ENCODE measurements around the gene TAX1BP3.

Gene TAX1BP3

DNA sequence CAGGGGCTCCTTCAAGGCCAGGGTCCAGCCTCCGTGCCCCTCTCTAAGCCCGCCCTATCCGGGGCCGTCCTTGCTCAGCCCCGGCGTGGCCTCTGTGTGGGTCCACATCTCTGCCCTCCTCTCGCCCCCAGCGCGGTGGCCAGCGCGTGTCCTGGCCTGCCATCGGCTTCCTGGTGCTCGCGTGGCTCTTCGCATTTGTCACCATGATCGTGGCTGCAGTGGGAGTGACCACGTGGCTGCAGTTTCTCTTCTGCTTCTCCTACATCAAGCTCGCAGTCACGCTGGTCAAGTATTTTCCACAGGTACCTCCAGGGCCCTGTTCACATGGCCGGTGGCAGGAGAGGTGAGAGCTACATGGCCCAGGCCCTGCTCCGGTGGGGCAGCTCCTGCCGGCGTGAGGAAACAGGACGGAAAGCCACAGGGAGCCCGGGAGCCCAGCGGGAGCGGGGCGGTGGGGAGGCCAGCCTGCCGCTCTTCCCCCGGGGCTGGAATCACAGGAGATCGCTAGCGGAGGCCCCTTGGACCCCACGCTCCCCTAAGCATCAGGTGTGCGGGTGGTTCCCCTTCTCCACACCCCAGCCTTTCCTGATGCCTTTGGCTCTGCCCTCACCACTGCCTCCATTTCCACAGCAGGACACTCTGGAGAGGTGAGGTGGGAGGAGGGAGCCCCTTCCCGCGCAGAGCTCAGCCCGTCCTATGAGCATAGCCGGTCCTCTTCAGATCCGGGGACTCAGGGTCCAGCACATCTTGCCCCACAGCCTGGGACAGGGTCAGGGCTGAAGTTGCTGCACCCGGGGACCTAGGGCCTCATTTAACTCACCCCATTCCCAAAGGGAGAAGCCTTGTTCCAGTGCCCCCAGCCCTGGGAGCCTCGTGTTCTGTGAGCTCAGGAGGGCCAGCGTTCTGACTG, 10.2 kb downstream of the TAX1BP3 start:
- no peaks in the 10 kb centered on the region for H3K27me3 ChIP-seq (ENCODE audit: control insufficient read depth in 1 of 2, insufficient read depth in 2 of 2, low read length in 2 of 2)
- peaks cover 14% of the 10 kb centered on the region for H3K4me1 ChIP-seq (ENCODE audit: control insufficient read depth, insufficient read depth, low read length)
- H3K9me3 ChIP-seq (ENCODE audit: control insufficient read depth in 2 of 2, low read length in 2 of 2): no peaks in the 10 kb centered on the region
- no peak overlapping the region for H3K27ac ChIP-seq (ENCODE audit: low read length)
- no peak overlapping the region for H3K9ac ChIP-seq (ENCODE audit: low read length in 2 of 2)
- H3K36me3 ChIP-seq (ENCODE audit: control insufficient read depth in 2 of 2, insufficient read depth in 2 of 2, low read length in 2 of 2): peaks cover 0 to 4% of the 10 kb centered on the region in 2 donors
- no peak overlapping the region for H3K4me3 ChIP-seq (ENCODE audit: low read length in 2 of 2)

DNA sequence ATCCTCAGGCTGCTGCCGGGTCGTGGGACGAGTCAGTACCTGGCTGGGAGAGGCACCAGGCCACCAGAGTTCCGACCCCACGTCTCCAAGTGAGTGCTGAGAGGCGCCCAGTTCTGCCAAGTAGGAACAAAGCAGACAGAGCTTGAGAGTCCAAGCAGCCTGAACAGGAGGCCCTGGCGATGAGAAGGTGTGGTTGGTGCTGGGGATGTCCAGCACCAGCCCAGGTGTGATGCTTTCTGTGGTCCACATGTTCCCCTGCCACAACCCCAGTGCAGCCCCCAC, 10.8 kb downstream of the TAX1BP3 start:
- Histone ChIP-seq H3K4me1 (ENCODE audit: control insufficient read depth, insufficient read depth, low read length) (peaks cover 14% of the 10 kb centered on the region), H3K9me3 (ENCODE audit: control insufficient read depth in 2 of 2, low read length in 2 of 2) (no peaks in the 10 kb centered on the region), H3K27ac (ENCODE audit: low read length) (no peak overlapping the region), H3K9ac (ENCODE audit: low read length in 2 of 2) (no peak overlapping the region), H3K27me3 (ENCODE audit: control insufficient read depth in 1 of 2, insufficient read depth in 2 of 2, low read length in 2 of 2) (no peaks in the 10 kb centered on the region), H3K4me3 (ENCODE audit: low read length in 2 of 2) (no peak overlapping the region), H3K36me3 (ENCODE audit: control insufficient read depth in 2 of 2, insufficient read depth in 2 of 2, low read length in 2 of 2) (peaks cover 0 to 4% of the 10 kb centered on the region in 2 donors)

- Histone ChIP-seq H3K36me3 (ENCODE audit: control insufficient read depth in 2 of 2, insufficient read depth in 2 of 2, low read length in 2 of 2) (peaks cover 0 to 4% of the 10 kb centered on the region in 2 donors), H3K27ac (ENCODE audit: low read length) (no peak overlapping the region), H3K27me3 (ENCODE audit: control insufficient read depth in 1 of 2, insufficient read depth in 2 of 2, low read length in 2 of 2) (no peaks in the 10 kb centered on the region), H3K4me3 (ENCODE audit: low read length in 2 of 2) (no peak overlapping the region), H3K9ac (ENCODE audit: low read length in 2 of 2) (no peak overlapping the region), H3K9me3 (ENCODE audit: control insufficient read depth in 2 of 2, low read length in 2 of 2) (no peaks in the 10 kb centered on the region), H3K4me1 (ENCODE audit: control insufficient read depth, insufficient read depth, low read length) (peaks cover 14% of the 10 kb centered on the region)
These were observed 11.4 kb downstream of the TAX1BP3 start for GRCh38 chr17:3656755-3657587.

- Histone ChIP-seq H3K9ac (ENCODE audit: low read length in 2 of 2) (no peak overlapping the region), H3K27me3 (ENCODE audit: control insufficient read depth in 1 of 2, insufficient read depth in 2 of 2, low read length in 2 of 2) (no peaks in the 10 kb centered on the region), H3K9me3 (ENCODE audit: control insufficient read depth in 2 of 2, low read length in 2 of 2) (no peaks in the 10 kb centered on the region), H3K36me3 (ENCODE audit: control insufficient read depth in 2 of 2, insufficient read depth in 2 of 2, low read length in 2 of 2) (peaks cover 0 to 2% of the 10 kb centered on the region in 2 donors), H3K4me3 (ENCODE audit: low read length in 2 of 2) (no peak overlapping the region), H3K4me1 (ENCODE audit: control insufficient read depth, insufficient read depth, low read length) (peaks cover 14% of the 10 kb centered on the region), H3K27ac (ENCODE audit: low read length) (no peak overlapping the region)
These were observed 12.0 kb downstream of the TAX1BP3 start for GRCh38 chr17:3656353-3656752.

DNA sequence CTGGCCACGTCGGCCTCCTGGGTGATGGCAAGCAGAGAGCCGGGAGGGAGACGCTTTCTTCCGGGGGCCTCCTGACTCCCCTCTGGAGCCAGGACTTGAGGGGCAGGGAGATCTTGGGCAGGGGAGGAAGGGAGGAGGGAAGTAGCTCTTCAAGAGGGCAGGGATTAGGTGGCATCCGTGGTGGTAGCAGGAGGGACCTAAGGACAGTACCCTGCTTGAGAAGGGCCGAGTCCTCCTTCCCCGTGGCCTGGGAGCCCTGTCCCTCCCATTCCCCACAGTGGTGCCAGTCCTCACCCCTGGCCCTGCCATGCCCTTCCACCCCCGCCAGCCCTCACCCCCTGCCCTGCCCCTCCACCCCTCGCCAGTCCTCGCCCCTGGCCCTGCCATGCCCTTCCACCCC, 12.6 kb downstream of the TAX1BP3 start:
- Histone ChIP-seq H3K4me1 (ENCODE audit: control insufficient read depth, insufficient read depth, low read length) (peaks cover 14% of the 10 kb centered on the region), H3K27ac (ENCODE audit: low read length) (no peak overlapping the region), H3K27me3 (ENCODE audit: control insufficient read depth in 1 of 2, insufficient read depth in 2 of 2, low read length in 2 of 2) (no peaks in the 10 kb centered on the region), H3K36me3 (ENCODE audit: control insufficient read depth in 2 of 2, insufficient read depth in 2 of 2, low read length in 2 of 2) (peaks cover 0 to 2% of the 10 kb centered on the region in 2 donors), H3K9ac (ENCODE audit: low read length in 2 of 2) (no peak overlapping the region), H3K9me3 (ENCODE audit: control insufficient read depth in 2 of 2, low read length in 2 of 2) (no peaks in the 10 kb centered on the region), H3K4me3 (ENCODE audit: low read length in 2 of 2) (no peak overlapping the region)

DNA sequence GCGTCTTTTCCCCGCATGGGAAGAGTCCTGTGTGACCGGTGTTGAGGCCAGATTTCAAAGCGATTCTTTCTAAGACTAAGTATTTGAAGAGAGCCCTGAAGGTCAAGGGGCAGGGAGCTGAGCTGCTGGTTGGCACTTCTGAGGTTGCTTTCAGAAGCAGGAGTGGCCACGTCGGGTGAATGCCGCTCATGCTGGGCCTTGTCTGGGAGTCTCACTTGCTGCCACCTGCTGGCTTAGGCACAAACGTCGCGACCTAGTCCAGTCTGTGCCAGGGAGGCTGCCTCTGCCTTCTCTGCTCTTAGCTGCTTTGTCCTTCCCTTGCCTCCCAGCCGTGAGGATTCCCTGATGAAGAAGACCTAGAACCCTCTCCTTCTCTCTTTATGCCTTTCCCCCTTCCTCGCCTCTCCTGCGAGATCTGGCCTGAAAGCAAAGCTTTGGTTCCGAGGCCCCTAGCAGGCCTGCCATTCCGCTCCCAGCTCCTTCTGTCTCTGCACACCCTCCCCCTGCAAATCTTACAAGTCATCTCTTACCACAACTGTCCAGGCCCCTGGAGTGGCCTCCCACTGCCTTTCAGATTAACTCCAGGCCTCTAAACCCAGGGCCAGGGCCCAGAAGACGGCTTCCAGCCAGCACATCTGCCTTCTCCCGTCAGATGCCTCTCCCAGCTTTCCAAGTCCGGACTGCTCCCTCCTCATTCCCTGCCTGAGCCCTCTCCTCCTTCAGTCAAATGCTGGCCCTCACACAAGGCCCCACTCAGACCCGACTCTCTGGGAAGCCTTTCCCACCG, 20.4 kb downstream of the TAX1BP3 start:
- Histone ChIP-seq H3K9me3 (ENCODE audit: control insufficient read depth in 2 of 2, low read length in 2 of 2) (no peaks in the 10 kb centered on the region), H3K4me3 (ENCODE audit: low read length in 2 of 2) (no peak overlapping the region), H3K36me3 (ENCODE audit: control insufficient read depth in 2 of 2, insufficient read depth in 2 of 2, low read length in 2 of 2) (peaks cover 6 to 15% of the 10 kb centered on the region in 2 donors), H3K27ac (ENCODE audit: low read length) (no peak overlapping the region), H3K4me1 (ENCODE audit: control insufficient read depth, insufficient read depth, low read length) (no peaks in the 10 kb centered on the region), H3K9ac (ENCODE audit: low read length in 2 of 2) (no peak overlapping the region), H3K27me3 (ENCODE audit: control insufficient read depth in 1 of 2, insufficient read depth in 2 of 2, low read length in 2 of 2) (no peaks in the 10 kb centered on the region)

DNA sequence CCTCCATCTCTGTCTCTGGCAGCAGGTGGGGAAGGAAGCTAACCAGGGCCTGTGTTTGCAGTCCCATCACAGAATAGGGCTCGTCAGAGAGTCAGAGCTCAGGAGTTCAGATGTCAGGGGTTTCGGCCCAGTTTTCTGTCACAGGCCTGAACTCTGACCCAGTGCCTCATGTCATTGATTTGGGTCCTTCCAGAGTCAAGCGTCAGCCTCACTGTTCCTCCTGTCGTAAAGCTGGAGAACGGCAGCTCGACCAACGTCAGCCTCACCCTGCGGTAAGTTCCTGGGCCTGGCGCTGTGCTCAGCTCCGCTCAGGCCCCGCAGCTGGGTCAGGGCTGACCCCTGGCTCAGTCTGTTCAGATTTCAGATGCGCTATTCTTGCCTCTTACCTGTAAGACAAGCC, 21.1 kb downstream of the TAX1BP3 start:
- Histone ChIP-seq H3K9me3 (ENCODE audit: control insufficient read depth in 2 of 2, low read length in 2 of 2) (no peaks in the 10 kb centered on the region), H3K4me3 (ENCODE audit: low read length in 2 of 2) (no peak overlapping the region), H3K27ac (ENCODE audit: low read length) (no peak overlapping the region), H3K4me1 (ENCODE audit: control insufficient read depth, insufficient read depth, low read length) (no peaks in the 10 kb centered on the region), H3K27me3 (ENCODE audit: control insufficient read depth in 1 of 2, insufficient read depth in 2 of 2, low read length in 2 of 2) (no peaks in the 10 kb centered on the region), H3K9ac (ENCODE audit: low read length in 2 of 2) (no peak overlapping the region), H3K36me3 (ENCODE audit: control insufficient read depth in 2 of 2, insufficient read depth in 2 of 2, low read length in 2 of 2) (peaks cover 6 to 17% of the 10 kb centered on the region in 2 donors)

DNA sequence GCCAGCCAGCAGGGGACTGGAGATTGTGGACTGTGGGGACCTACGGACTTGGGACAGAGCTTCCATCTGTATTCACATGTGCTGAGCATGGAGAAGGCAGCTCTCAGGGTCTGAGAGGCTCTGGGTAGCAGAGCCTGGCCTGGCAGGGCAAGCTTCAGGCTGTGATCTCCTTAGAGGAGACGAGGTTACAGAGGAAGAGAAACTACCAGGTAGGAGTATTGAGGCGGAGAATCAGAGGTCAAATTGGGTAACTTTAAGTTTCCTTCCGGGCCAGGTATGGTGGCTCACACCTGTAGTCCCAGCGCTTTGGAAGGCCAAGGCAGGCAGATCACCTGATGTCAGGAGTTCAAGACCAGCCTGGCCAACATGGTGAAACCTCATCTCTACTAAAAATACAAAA, 23.1 kb downstream of the TAX1BP3 start:
- peaks cover 6 to 22% of the 10 kb centered on the region in 2 donors for H3K36me3 ChIP-seq (ENCODE audit: control insufficient read depth in 2 of 2, insufficient read depth in 2 of 2, low read length in 2 of 2)
- no peak overlapping the region for H3K9ac ChIP-seq (ENCODE audit: low read length in 2 of 2)
- H3K4me3 ChIP-seq (ENCODE audit: low read length in 2 of 2): no peak overlapping the region
- H3K4me1 ChIP-seq (ENCODE audit: control insufficient read depth, insufficient read depth, low read length): no peaks in the 10 kb centered on the region
- H3K27ac ChIP-seq (ENCODE audit: low read length): no peak overlapping the region
- no peaks in the 10 kb centered on the region for H3K9me3 ChIP-seq (ENCODE audit: control insufficient read depth in 2 of 2, low read length in 2 of 2)
- no peaks in the 10 kb centered on the region for H3K27me3 ChIP-seq (ENCODE audit: control insufficient read depth in 1 of 2, insufficient read depth in 2 of 2, low read length in 2 of 2)

DNA sequence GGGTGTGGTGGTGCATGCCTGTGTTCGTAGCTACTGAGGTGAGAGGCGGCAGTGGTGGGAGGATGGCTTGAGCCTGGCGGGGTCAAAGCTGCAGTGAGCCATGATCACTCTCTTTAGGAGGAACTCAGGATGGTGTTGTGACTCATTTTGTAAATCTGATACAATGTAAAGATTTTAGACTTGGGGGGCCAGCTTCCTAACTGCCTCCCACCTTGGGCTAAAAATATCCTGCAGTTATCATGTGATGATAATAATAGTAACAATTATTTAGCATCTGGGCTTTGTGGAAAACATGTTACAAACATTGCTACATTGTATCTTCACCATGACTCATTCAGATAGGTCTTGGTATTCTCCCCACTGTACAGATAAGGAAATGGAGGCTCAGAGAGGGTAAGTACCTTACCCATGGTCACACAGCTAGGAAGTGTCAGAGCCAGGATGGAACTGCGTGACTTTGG, 24.5 kb downstream of the TAX1BP3 start:
- no peaks in the 10 kb centered on the region for H3K9me3 ChIP-seq (ENCODE audit: control insufficient read depth in 2 of 2, low read length in 2 of 2)
- H3K27me3 ChIP-seq (ENCODE audit: control insufficient read depth in 1 of 2, insufficient read depth in 2 of 2, low read length in 2 of 2): no peaks in the 10 kb centered on the region
- H3K27ac ChIP-seq (ENCODE audit: low read length): no peak overlapping the region
- H3K4me1 ChIP-seq (ENCODE audit: control insufficient read depth, insufficient read depth, low read length): no peaks in the 10 kb centered on the region
- no peak overlapping the region for H3K9ac ChIP-seq (ENCODE audit: low read length in 2 of 2)
- H3K4me3 ChIP-seq (ENCODE audit: low read length in 2 of 2): no peak overlapping the region
- H3K36me3 ChIP-seq (ENCODE audit: control insufficient read depth in 2 of 2, insufficient read depth in 2 of 2, low read length in 2 of 2): peaks cover 6 to 20% of the 10 kb centered on the region in 2 donors

DNA sequence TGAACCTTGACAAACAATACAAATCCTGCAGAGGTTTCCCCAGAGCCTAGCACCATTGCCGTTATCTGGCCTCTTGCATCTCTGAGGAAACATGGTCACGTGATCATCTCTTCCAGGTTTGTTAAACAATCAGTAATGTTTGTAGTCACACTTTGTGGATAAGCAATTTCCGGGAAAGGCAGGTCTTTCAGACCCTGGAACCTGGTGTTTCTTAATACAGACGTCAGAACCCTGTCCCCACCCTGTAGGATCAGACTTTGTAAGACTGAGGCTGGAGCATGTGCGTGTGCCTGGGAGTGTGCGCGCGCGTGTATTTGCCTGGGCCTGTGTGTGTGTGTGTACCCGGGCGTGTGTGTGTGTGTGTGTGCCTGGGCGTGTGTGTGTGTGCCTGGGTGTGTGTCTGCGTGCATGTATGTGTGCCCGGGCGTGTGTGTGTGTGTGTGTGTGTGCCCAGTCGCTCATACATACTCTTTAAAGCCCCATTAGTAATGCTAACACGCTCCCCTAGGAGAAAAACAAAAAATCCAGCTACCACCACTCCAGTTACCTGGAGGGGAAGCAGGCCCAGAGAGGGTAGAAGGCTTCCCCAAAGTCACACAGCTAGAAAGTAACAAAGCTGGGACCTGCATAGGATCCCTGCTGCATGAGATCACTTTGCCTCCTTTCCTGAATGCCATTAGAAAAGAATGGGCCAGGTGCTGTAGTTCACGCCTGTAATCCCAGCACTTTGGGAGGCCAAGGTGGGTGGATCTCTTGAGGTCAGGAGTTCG, 26.5 kb downstream of the TAX1BP3 start:
- Histone ChIP-seq H3K4me1 (ENCODE audit: control insufficient read depth, insufficient read depth, low read length) (peaks cover 8% of the 10 kb centered on the region), H3K4me3 (ENCODE audit: low read length in 2 of 2) (no peak overlapping the region), H3K9me3 (ENCODE audit: control insufficient read depth in 2 of 2, low read length in 2 of 2) (no peaks in the 10 kb centered on the region), H3K36me3 (ENCODE audit: control insufficient read depth in 2 of 2, insufficient read depth in 2 of 2, low read length in 2 of 2) (peaks cover 0 to 14% of the 10 kb centered on the region in 2 donors), H3K27me3 (ENCODE audit: control insufficient read depth in 1 of 2, insufficient read depth in 2 of 2, low read length in 2 of 2) (no peaks in the 10 kb centered on the region), H3K27ac (ENCODE audit: low read length) (no peak overlapping the region), H3K9ac (ENCODE audit: low read length in 2 of 2) (no peak overlapping the region)
